ENCODE results near the gene CATSPERE.

CATSPERE gene

GRCh38 chr1:244424649-244425334, 36.3 kb upstream of the CATSPERE start:
- TF ChIP-seq FOXM1 (IDR thresholded peaks at IDR 0.05; ENCODE audit: borderline replicate concordance, low read depth) (no peak), CEBPB (IDR thresholded peaks at IDR 0.05) (no peak), ZBTB7A (IDR thresholded peaks at IDR 0.05; ENCODE audit: low read depth) (no peak), TEAD4 (IDR thresholded peaks at IDR 0.05) (no peak), USF1 (IDR thresholded peaks at IDR 0.05) (no peak), REST (IDR thresholded peaks at IDR 0.05; ENCODE audit: low read depth) (no peak), TAF1 (IDR thresholded peaks at IDR 0.05; ENCODE audit: low read depth) (no peak), TCF12 (IDR thresholded peaks at IDR 0.05; ENCODE audit: low read depth) (no peak), YY1 (IDR thresholded peaks at IDR 0.05; ENCODE audit: low read depth) (no peak), RAD21 (IDR thresholded peaks at IDR 0.05; ENCODE audit: low read depth) (no peak), EP300 (IDR thresholded peaks at IDR 0.05; ENCODE audit: borderline replicate concordance) (no peak), NFIC (IDR thresholded peaks at IDR 0.05) (no peak), CREB1 (IDR thresholded peaks at IDR 0.05; ENCODE audit: low read depth) (no peak), EGR1 (IDR thresholded peaks at IDR 0.05) (no peak)
- TF ChIP-seq, protein P1, sequence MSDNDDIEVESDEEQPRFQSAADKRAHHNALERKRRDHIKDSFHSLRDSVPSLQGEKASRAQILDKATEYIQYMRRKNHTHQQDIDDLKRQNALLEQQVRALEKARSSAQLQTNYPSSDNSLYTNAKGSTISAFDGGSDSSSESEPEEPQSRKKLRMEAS (IDR thresholded peaks at IDR 0.05) = no peak

- TF ChIP-seq TCF12 (IDR thresholded peaks at IDR 0.05; ENCODE audit: low read depth) (no peak), FOXM1 (IDR thresholded peaks at IDR 0.05; ENCODE audit: borderline replicate concordance, low read depth) (no peak), RAD21 (IDR thresholded peaks at IDR 0.05; ENCODE audit: low read depth) (no peak), USF1 (IDR thresholded peaks at IDR 0.05) (no peak), NFIC (IDR thresholded peaks at IDR 0.05) (no peak), ZBTB7A (IDR thresholded peaks at IDR 0.05; ENCODE audit: low read depth) (no peak), YY1 (IDR thresholded peaks at IDR 0.05; ENCODE audit: low read depth) (no peak), CEBPB (IDR thresholded peaks at IDR 0.05) (no peak), TAF1 (IDR thresholded peaks at IDR 0.05; ENCODE audit: low read depth) (no peak), REST (IDR thresholded peaks at IDR 0.05; ENCODE audit: low read depth) (no peak)
- TF ChIP-seq, protein P1 (IDR thresholded peaks at IDR 0.05) = no peak
Measured at GRCh38 chr1:244427647-244428046, 33.4 kb upstream of the CATSPERE start.

GRCh38 chr1:244429818-244430217, 31.3 kb upstream of the CATSPERE start:
- TF ChIP-seq CREB1 (IDR thresholded peaks at IDR 0.05; ENCODE audit: low read depth) (no peak), REST (IDR thresholded peaks at IDR 0.05; ENCODE audit: low read depth) (no peak), TEAD4 (IDR thresholded peaks at IDR 0.05) (no peak), YY1 (IDR thresholded peaks at IDR 0.05; ENCODE audit: low read depth) (no peak), EP300 (IDR thresholded peaks at IDR 0.05; ENCODE audit: borderline replicate concordance) (no peak), NFIC (IDR thresholded peaks at IDR 0.05) (no peak), RAD21 (IDR thresholded peaks at IDR 0.05; ENCODE audit: low read depth) (no peak), TAF1 (IDR thresholded peaks at IDR 0.05; ENCODE audit: low read depth) (no peak), ZBTB7A (IDR thresholded peaks at IDR 0.05; ENCODE audit: low read depth) (no peak)
- TF ChIP-seq, protein P1 (IDR thresholded peaks at IDR 0.05) = no peak

DNA sequence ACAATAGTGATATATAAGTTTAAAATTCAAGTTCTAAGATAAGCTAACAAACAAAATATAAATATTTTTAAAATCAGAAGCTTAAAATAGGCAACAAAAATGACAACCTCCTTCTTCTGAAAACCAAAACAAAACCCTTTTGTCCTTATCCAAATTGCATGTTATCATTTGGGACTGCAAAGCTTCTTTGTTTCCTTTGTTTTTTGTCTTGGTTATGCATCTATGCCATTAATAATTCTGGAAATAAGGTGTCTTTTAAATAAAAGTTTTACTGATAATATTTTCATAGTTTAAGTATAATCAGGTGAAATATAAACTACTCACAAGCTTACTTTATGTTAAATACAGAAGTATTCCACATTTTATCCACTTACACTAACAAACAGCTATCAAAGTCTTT, 29.9 kb upstream of the CATSPERE start:
- no peak for TF ChIP-seq EP300 (IDR thresholded peaks at IDR 0.05; ENCODE audit: borderline replicate concordance)
- TF ChIP-seq, protein P1 (IDR thresholded peaks at IDR 0.05) = no peak

Measured in Ishikawa (cell line).